Stimulated activated CD8-positive, alpha-beta memory T cell treated with anti-CD3 and anti-CD28 coated beads, Interleukin-12 subunit alpha, Interleukin-12 subunit beta, amount 100 ng/mL, for 4 hours (primary cell): ENCODE results near the gene BMI1.

Experiments used
- DNase-seq: peaks from one replicate; pipeline ENCODE4 v3.0.0-alpha.2; 2020; ENCODE audit warnings: low read depth

BMI1 gene

DNA sequence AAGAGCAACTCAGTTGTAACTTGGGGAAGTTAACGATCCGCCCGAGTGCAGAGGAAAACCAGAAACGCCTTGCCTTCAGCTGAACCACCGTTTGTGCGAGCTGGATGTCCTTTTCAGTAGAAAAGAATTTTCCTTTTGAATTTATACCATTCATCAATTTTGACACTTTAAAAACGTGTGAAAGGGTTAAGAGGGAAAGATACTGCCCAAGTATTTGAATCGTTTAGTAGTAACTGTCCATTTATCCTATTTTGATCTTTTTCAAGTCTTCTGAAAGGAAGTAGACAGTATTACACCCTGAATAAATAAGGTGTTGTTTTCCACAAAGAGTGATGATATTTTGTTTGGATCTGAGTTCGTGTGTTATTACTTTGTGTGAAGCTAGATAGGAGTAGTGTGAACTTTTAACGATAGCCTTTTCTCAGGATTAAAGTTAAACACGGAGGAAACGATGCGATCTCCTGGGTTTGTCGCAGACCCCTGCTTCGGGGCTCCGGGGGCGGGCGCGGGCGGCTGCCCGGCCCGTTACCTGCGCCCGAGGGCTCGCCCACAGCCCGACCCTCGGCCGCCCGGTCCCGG is 830 bp upstream of the BMI1 start:
- no peak for DNase-seq

DNA sequence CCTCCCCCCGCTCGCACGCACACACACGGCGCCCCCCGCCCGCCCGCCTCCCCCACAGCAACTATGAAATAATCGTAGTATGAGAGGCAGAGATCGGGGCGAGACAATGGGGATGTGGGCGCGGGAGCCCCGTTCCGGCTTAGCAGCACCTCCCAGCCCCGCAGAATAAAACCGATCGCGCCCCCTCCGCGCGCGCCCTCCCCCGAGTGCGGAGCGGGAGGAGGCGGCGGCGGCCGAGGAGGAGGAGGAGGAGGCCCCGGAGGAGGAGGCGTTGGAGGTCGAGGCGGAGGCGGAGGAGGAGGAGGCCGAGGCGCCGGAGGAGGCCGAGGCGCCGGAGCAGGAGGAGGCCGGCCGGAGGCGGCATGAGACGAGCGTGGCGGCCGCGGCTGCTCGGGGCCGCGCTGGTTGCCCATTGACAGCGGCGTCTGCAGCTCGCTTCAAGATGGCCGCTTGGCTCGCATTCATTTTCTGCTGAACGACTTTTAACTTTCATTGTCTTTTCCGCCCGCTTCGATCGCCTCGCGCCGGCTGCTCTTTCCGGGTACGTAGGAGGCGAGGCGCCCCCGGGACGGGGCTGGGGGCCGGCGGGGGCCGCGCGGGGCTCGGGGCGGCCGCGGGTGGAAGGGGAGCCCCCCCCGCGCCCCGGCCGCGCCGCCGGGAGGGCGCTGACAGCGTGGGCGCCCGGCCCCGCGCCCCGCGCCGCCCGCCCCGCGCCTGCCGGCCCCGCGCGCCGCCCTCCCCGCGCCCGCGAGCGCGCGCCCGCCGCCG is 441 bp downstream of the BMI1 start:
- peak; percentile 60 for DNase-seq

DNA sequence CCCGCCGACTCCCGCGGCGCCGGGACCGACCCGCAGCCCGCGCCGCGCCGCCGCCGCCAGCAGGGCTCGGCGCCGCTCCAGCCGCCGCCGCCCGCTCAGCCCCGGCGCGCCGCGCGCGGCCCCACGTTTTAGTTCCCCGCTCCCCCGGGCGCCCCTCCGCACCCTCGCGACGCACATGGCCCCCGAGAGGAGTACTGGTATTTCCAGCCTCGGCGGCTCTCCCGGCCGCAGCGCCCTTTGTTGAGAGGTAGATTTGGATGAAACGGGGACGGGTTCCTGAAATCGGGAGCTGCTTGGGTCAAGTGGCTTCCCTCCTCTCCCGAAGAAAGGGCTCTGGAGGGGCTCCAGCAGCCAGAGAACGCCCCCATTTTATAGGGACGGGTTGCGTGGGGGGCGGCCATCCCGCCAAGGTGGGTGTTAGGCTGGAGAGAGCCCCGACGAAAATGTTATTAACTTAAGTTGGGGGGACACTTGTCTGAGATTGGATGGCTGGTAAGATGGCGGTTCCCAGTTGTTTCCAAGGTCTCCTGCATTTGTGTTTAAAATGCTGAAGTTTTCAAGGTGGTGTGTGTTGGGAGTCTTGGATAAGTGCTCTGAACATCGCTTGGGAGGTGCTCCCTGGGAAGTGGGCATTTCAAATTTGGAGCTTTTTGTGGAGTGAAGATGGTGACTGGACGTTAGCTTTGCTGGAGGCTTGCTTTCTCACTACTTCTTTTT is 1.2 kb downstream of the BMI1 start:
- no peak for DNase-seq

DNA sequence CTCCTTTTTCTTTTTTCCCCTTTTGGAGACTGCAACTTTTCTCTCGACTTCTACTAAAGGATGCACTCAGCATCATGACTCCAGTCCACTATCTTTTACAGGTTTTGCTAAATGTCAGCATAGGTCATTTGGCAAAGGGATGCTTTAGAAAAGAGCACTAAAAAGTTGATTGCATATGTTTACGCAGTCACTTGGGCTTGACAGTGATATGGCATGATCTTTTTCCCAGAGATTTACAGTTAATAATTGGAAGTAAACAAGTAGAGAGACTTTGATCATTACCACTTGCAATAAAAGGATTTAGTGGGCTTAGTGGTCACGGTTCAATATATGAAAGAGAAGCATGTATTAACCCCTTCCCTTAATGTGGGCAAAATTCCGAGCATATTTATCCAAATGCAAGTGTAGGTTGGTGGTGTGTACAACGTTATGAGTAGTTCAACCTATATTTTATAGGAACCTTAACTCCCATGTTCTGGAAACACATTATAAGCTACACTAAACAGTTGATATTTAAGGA is 1.8 kb downstream of the BMI1 start:
- DNase-seq, result no peak

DNA sequence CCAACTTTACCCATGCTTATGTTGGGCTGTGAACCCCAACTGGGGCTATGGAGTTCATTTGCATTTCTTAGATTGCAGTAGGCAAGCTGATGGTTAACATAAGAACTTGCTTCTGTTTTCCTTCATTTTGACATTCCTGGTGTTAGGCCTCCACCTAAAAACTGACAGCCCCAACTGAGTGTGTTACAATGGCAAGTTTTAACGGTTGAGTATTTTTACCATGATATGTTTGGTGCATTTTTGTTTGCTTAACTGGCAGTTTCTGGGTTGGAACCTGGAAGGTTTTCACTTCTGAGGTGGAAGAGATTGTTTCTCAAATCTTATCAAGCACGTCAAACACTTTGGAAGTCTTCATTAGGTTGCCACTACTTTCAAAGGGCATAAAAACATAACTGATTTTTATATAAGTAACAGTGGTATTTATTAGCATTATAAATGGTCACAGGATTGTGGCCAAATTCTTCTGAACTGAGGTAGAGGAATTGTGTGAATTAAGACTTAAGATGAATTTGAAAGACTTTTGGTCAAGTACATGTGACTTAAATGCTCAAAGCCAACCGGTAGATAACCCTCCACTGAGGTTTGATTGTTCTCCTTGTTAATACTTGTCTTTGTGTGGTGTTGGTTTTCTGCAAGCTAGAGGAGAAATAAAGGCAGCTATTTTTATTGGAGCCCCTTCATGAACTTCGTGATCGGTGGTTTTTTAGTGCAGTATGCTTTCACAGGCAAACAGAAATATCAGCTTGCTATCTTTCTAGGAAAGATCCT is 2.8 kb downstream of the BMI1 start:
- no peak for DNase-seq

DNA sequence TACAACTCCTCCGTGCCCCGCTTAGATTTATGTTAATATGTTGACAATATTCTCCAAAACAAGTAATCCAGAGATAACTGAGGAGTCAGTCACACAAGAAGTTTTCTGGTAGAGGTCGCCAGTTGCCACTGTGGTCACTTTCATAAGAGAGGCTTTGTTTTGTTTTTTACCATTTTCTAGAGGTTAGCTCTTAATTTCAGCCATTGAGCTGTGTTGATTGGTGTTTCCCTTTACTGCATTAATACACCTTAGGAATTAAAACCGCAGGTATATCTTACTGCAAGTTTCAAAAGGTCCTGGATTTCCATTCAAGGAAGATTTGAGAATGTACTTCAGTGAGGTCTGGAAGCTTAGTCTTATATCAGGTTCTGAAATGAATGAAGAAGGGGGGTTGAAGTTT is 3.5 kb downstream of the BMI1 start:
- DNase-seq, result no peak

DNA sequence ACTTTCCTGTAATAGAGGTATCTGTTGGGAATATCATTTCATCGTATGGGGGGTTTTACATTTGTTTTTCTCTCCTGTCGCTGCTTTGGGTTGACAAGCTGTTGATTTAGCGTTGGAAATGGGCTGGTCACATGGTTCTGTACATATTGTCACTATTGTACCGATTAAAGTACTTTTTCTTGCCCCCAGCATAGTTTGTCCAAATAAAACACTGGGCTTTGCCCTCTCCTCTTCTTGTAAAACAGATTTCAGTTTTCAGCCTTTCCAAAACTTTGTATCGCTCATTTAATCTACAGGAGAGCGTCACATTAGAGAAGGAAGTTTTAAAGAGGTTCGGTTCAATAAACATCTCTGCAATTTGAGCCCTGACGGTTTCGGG is 4.0 kb downstream of the BMI1 start:
- DNase-seq, result no peak

DNA sequence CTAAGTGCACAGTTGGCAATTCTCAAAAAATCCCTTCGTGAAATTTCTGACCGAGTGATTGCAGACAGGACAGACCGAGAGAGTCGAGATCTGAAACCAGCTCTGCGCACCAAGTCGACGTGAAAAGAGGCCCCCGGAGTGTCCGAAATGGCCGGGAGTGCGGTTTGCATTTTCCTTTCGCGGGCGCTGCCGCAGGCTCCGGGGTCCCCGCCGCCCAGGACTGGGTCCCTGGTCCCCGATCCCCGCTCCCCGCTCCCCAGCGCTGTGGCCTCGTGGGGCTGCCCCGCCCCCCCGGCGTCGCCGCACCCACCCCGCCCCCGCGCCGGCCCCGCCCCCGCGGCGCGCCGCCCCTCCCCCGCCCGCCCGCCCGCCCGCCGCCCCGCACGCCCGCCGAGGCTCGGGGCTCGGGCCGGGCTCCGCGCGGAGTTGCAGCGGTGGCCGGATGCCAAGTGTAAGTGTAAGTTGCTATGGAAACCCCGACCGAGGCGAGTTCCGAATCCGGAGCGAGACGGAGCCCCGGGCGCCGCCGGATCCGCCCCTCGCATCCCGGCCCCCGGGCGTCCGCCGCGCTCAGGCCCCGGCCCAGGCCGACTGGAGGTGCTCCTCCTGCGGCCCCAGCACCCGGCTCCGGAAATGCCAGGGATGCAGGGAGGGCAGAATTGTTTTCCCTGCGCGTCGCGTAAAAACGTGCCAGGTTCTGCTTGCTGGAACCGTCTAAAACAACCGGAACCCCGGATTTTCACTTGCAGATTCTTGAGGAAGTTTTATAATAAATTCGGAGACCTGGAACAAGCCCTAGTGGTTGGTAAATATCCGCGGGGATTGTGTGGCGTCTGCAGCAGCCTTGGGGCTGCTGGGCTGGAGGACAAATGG is 4.6 kb downstream of the BMI1 start:
- peak; percentile 55 for DNase-seq

DNA sequence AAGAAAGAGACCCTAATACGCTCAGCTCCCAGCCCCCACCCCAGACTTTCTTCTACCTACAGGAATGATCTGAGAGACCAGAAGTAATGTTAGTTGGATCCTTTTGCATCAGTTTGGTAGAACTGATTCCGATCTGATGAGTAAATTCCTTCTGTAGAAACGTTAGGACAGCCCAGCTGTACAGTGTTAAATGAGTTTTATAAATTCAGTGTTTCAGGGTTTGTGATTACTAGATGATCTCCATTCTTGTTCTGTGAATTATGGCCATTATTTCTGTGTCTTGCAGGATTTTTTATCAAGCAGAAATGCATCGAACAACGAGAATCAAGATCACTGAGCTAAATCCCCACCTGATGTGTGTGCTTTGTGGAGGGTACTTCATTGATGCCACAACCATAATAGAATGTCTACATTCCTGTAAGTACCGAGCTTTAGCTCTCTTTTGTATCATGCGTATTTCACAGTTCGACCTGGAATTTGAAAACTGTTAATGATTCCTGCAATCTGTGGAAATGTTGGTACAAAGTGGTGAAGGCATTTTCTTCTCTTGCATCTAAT is 5.3 kb downstream of the BMI1 start:
- DNase-seq, result no peak

DNA sequence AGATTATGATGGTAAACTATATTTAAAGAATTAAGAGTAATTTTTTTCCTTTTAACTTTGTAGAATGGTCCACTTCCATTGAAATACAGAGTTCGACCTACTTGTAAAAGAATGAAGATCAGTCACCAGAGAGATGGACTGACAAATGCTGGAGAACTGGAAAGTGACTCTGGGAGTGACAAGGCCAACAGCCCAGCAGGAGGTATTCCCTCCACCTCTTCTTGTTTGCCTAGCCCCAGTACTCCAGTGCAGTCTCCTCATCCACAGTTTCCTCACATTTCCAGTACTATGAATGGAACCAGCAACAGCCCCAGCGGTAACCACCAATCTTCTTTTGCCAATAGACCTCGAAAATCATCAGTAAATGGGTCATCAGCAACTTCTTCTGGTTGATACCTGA is 8.3 kb downstream of the BMI1 start:
- no peak for DNase-seq

DNA sequence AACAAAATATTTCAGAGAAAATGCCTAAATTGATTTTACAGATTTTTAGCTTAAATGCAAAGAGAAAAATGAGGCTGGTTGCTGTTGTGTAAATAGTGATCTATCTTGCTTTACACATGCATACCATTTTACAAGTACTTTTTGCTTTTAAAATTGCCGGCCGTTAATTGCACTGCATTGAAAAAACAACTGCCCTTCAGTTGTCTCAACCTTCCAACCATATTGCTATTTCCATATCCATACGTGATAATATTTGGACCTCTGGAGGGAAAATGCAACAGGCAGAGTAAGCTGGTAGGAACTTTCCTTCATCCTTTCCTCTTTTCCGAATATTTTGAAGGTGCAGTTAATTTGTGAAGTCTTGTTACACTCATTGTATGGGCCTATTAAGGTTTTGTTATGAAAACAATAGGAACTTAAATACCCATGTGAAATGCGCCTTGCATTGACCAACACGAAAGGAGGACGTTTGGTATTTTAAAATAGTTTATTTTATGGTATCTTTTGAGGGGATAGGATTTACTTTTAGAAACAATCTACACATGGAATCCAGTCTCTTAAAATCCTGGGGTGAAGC is 11.3 kb downstream of the BMI1 start:
- DNase-seq, result no peak

DNA sequence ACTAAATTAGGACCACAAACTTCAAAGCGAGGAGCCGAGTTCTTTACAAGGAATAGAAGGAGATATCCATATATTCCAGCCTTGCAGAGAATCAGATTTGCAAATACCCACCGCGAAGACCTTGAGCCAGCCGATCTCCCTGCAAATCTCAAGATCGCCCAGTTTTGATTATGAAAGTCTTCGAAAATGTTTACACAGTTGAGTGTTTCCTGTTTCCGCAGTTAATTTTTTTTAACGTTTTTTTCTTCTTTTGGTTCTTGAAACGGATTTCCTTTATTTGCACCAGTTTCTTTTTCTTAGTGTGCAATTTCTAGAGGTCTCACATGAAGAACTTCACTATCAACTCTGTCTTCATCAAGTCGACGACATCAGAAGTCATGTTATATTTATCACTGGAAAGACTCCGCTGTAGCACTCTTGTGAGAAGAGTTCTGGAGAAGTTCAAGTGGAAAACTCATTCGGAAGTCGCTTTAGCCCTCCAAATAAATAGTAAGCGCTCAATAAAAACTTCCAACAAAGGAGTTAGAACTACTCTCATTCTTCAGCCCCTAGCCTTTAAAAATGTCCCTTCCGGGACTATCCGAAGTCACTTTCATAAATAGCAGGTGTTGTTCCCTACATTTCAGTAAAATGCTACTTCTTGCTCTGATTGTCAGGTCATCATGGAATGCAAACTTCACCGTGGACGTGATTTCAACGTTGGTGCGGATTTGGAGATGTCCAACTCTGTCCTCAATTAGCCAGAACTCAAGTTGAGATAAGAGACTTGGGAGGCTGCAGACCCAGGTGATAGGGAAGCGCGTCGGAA is 12.5 kb downstream of the BMI1 start:
- DNase-seq, result no peak

DNA sequence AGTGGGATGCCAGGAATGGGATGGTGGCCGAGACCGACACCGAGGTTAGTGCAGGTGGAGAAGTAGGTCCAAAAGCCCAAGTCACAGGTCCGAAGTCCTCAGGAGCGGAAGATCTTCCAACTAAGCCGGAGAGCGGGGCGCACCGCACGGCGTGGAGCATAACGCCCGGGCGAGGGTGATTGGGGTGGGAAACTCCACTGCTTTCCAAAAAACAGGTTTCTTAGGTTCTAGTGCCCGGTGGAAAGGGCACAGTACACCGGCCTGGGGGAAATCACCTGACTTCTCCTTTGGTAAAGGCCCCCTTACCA is 13.0 kb downstream of the BMI1 start:
- DNase-seq, result no peak

DNA sequence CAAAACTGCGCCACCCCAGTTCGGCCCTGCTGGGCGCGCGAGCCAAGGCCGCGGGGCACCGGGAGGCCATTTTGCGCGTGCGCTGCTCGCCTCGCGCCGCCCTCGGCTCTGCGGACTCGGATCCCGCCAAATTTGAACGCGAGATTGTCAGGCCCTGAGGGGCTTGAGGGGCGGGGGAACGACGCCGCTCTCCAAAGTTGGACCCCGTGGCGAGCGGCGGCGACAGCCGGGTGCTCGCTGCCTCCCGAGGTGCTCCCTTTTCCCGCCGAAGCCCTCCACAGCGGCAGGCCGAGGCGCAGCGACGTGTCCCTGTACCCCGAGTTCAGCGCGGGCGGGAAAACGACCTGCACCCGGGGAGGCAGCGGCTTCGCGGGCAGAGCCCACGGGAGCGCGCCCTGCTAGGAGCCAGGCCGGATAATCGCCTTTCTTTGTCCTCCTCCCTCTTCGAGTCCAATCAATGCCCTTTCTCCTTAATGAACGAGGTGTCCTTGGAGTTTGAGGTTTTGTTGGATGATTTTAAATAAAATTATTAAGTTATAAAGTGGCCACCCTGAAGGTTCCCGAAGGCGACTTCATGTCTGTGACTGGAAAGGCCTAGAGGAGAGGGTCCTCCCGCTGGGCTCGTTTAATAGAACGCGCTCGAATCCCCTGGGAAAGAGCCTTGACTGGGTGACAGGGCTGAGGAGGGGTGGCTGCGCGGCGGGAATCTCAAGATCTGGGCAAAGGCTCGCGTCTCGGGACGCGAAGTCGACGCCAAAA is 13.7 kb downstream of the BMI1 start:
- no peak for DNase-seq

DNA sequence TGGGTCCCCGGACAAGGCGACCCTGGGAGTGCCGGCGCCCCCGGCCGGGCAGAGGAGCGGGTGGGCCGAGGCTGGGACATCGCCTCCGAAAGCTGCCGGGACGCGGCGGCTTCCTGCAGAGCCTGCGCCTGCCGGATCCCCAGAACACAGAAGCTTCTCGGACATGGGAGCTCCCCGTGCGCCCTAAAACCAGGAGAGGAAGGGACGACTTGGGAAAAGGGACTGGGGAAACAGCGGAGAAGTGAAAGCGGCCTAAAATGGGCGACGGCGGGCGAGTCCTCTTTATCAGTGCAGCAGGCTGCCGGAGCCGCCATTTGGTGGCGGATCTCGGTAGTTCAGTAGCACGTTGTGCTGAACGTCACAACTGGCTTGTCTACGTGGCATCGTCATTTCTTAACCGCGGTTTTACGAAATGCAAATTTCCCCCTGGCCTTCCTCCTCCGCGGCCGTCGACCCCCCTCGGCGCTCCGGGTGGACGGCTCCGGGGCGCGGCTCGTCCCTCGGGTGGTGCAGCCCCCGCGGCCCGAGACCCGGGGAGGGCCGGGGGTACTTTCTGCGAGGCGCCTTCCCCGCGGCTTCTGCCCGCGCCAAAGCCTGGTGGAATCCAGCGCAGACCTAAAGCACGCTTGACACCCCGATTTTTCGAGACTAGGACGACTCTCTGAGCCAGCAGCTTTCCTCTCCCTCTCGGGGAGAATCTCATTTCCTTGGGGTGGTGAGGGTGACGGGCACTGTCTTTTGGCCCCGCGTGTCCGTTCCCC is 14.5 kb downstream of the BMI1 start:
- peak; percentile 46 for DNase-seq

DNA sequence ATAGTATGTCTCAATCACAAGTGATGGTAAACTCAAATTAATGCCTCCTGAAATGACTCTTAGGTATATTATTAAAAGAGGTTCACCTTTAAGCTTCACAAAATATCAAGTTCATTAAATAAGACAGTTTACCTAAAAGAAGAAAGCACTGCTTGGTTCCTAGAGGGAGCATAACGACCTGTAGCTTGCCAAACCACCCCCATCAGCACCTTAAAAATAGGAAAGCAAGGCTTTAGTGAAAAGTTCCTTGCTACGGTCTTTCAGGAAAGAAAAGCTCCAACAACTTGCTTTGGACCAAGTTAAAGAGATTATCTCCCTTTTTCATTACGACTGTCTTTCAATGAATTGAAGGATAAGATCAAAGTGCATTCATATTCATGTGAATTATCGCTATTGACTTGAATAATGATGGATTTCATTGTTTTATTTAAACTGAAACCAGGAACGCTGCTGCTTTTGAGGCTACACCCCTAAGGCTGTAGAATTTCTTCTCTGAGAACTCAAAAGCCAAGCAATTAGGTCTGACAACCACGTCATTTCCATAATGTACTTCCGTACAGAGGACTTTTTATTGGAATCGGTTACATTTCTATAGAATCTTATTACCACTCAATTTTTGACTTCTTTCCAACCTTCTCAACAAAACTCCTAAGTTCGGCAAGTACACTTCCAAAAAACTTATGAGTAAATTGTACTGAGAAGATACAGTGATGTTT is 17.4 kb downstream of the BMI1 start:
- no peak for DNase-seq

DNA sequence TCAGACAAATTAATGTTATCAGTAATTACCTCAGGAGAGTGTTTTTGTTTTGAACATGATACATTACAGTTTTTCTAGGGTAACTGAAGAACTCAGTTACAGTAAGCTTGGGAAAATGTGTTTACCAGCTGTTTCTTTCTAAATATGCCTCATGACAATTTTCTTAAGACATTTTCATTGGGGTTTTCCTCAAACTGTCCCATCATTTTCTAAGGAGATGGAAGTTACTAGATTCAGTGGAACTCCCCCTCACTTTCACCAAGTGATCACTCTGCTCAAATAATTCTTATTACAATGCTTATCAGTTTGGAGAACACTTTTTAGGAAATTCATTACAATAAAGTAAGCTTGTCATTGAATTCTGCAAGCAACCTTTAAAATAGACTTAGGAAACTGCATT is 18.0 kb downstream of the BMI1 start:
- no peak for DNase-seq

DNA sequence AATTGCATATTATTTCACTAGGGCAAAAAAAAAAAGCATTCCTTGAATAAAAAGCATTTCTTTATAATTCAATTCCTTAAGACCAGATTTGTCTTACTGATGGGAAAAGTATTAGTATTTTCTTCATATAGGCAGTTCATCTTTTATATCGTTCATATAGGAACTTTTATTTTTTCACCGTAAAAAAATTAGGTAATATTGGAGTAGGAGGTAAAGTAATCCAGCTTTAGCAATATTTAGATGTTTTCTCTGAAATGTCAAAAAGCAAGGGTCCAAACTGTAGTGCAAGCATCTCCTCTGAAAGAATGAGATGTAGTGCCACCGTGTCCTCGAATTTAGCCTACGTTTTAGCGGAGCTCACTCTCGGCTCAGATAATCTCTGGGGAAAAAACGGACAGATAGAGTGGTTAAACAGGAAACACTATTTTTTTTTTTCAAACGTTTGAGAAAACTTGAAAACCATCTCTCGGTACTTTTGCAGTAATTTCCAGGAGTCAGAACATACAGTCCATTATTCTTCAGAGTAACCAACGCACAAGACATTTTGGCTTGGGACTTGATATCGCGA is 18.9 kb downstream of the BMI1 start:
- DNase-seq, result no peak
